Activated naive CD8-positive, alpha-beta T cell treated with anti-CD3 and anti-CD28 coated beads for 36 hours (primary cell): Measurements from ENCODE around the gene FAH. TPM values are rescaled to one million over a fixed set of nuclear protein-coding genes. Genes with fewer than 3 reads are reported as not detected.

Experiments
- DNase-seq: peaks from one replicate; pipeline ENCODE4 v3.0.0; 2021
- H3K27ac Mint-ChIP-seq: one replicate; pipeline ENCODE4 v1.8.0; 2022; ENCODE audit warnings: mild to moderate bottlenecking, moderate library complexity, mixed read lengths
- H3K27me3 Mint-ChIP-seq: one replicate; pipeline ENCODE4 v1.8.0; 2022; ENCODE audit warnings: mild to moderate bottlenecking, mixed read lengths
- H3K36me3 Mint-ChIP-seq: one replicate; pipeline ENCODE4 v1.8.0; 2021; ENCODE audit warnings: mild to moderate bottlenecking, mixed read lengths
- H3K4me1 Mint-ChIP-seq: one replicate; pipeline ENCODE4 v1.8.0; 2021; ENCODE audit warnings: mixed read lengths
- H3K4me3 Mint-ChIP-seq: one replicate; pipeline ENCODE4 v1.8.0; 2022; ENCODE audit warnings: mild to moderate bottlenecking, moderate library complexity, mixed read lengths
- H3K9me3 Mint-ChIP-seq: one replicate; pipeline ENCODE4 v1.8.0; 2022; ENCODE audit warnings: mixed read lengths
- total RNA-seq, 2 experiments: library from RNA; stranded (reverse); gene quantifications; one replicate each; pipeline ENCODE4 v1.2.3, GENCODE V29; 2021

Gene FAH
- total RNA-seq, 2 experiments from 2014 or later = 45.0 to 49.0 TPM

DNA sequence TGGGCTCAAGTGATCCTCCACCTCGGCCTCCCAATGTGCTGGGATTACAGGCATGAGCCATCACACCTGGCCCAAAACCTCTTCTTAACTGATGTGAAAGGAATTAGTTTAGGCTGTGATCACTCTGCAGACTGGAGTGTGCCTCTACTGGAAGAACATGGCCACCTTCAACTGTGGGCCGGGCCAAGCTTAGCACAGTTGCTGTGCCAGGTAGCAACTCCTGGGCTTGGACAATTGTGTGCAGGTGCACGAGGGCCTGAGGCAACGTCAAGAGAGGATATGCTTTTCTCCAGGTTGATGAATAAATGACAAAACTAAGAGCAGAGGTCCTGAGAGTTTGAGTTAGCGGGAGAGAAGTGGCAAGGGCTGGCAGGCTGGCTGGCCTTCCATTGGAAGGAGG lies 6.5 kb downstream of the FAH start:
- H3K27me3 Mint-ChIP-seq = no peaks in the 10 kb centered on the region
- no peak overlapping the region for H3K27ac Mint-ChIP-seq
- H3K4me3 Mint-ChIP-seq = no peak overlapping the region
- no peaks in the 10 kb centered on the region for H3K9me3 Mint-ChIP-seq
- no peak for DNase-seq
- peaks cover 57% of the 10 kb centered on the region for H3K36me3 Mint-ChIP-seq
- H3K4me1 Mint-ChIP-seq = peaks cover 26% of the 10 kb centered on the region

DNA sequence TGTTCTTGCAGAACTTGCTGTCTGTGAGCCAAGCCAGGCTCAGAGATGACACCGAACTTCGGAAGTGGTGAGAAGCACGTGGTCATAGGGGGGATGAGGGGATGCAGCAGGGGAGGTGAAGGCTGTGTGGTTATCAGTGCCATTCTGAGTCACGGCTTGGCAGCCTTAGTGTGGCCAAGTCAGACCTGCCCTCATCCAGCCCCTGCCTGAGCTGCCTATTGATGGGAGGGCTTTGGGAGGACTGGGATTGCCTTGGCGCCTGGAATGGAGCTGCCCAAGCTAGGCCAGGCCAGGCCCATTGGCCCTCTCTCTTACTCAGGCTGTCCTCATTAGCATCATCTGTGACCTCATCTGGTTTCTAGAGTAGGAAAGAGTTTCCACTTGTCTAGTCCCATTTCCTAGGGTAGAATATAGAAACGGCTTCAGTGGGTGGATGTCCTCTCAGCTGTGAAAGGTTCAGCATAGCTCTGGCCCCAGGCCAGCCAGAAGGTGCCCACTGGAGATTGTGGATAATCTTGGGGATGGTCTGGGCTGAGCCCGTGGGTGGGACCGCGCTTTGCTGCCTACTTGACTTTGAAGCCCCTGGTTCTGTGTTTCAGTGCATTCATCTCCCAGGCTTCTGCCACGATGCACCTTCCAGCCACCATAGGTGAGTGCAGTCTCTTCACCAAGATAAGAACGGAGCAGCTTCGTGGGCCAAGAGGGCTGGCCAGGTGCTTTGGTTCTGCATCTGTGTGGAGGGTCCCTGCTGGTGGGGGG lies 7.2 kb downstream of the FAH start:
- no peak overlapping the region for H3K4me3 Mint-ChIP-seq
- H3K27me3 Mint-ChIP-seq = no peaks in the 10 kb centered on the region
- H3K36me3 Mint-ChIP-seq = peaks cover 50% of the 10 kb centered on the region
- peak; percentile 20 for DNase-seq
- H3K27ac Mint-ChIP-seq = peak overlapping the region; percentile 66
- peaks cover 21% of the 10 kb centered on the region for H3K4me1 Mint-ChIP-seq
- no peaks in the 10 kb centered on the region for H3K9me3 Mint-ChIP-seq

DNA sequence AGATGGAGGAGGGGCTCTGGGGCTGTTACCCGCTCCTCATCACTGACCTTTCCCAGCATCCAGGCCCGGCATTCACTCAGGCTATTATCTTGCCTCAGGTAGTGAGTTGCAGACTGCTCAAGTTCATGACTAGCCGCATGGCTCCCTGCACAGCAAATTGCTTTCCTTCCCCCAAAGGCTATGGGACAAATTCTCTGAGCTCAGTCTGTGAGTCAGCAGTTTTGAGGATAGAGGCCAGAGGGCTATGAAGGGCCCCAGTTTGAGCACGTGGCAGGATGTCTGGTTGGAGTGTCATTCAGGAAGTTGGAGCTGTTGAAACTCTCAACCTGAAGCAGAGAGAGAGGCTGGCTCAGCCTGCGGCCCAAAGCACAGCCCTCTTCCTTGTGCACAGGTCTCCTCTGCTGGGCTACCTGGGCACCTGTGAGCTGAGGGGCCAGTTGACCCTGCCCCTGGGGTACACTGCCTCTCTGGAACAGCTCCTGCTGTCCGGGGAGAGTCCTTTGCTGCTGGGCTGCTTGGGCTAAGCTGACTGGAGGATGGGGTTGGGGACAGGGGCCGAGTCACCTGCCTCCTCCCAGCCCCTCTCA lies 7.9 kb downstream of the FAH start:
- Mint-ChIP-seq H3K9me3 (no peaks in the 10 kb centered on the region), H3K36me3 (peaks cover 44% of the 10 kb centered on the region), H3K27me3 (no peaks in the 10 kb centered on the region), H3K27ac (peak overlapping the region; percentile 66), H3K4me3 (peak overlapping the region; percentile 29), H3K4me1 (peaks cover 17% of the 10 kb centered on the region)
- DNase-seq = peak; percentile 33

DNA sequence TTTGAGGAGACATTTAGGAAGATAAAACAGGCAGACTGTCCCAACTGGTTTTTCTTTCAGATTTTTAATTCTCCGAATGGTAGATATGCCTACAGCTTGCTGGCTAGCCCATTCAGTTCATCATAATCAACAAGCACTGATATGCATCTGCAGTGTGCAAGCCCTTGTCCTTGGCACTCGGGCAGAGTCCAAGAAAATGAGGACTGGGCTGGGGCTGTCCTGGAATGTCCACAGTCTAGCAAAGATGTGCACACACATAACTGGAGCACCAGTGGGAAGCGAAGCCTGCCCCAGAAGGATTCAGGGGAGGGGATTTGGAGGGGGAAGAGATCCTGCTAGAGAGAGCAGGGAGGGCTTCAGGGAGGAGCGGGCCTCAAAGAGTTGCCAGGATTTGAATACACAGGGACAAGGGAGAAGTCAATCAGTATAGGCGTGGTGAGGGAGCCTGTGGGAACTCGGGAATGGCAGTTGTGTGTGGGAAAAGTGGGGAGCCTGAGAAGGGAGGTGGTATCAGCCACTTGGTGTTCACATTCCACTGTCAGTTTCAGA lies 8.7 kb downstream of the FAH start:
- no peak for DNase-seq
- no peak overlapping the region for H3K4me3 Mint-ChIP-seq
- H3K27me3 Mint-ChIP-seq = no peaks in the 10 kb centered on the region
- peaks cover 17% of the 10 kb centered on the region for H3K4me1 Mint-ChIP-seq
- H3K36me3 Mint-ChIP-seq = peaks cover 44% of the 10 kb centered on the region
- H3K27ac Mint-ChIP-seq = no peak overlapping the region
- no peaks in the 10 kb centered on the region for H3K9me3 Mint-ChIP-seq

DNA sequence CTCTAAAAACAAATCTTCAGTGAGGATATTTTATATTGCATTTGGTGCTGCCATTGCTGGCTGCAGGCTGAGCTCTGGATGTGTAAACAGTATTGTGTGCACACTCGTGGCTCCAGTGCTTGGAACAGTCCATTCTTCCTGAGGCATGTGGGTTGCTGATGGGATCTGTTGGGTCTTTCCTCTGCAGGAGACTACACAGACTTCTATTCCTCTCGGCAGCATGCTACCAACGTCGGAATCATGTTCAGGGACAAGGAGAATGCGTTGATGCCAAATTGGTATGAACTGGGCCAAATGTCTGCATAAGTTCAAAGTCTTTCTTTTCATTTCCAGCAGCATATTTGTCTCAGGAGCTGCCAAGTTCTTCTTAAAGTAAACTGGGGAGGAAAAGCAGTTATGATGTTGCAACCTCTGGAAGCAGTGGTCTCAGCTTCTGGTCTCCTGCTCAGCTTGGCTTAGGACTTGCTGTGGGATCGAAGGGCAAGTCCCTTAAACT lies 9.3 kb downstream of the FAH start:
- peaks cover 44% of the 10 kb centered on the region for H3K36me3 Mint-ChIP-seq
- peaks cover 17% of the 10 kb centered on the region for H3K4me1 Mint-ChIP-seq
- no peak overlapping the region for H3K4me3 Mint-ChIP-seq
- H3K27ac Mint-ChIP-seq = no peak overlapping the region
- no peak for DNase-seq
- no peaks in the 10 kb centered on the region for H3K9me3 Mint-ChIP-seq
- no peaks in the 10 kb centered on the region for H3K27me3 Mint-ChIP-seq

DNA sequence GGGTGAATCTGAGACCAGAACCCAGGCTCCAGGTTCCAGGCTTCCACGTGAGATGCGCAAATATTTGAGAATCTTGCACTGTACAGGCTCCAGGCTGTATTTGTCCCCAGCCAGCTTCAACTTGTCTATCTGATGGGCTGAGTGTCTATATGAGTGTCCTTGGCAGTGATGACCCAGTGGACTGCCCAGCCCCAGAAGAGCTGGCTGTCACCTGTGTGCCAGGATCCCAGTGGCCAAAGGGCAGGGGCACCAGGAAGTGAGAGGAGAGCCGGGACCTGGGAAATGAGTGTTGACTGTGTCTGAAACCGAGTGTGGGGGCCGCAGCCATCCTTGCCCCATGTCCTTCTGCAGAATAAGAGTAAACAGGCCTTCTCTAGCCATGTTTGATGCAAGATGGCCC lies 10.4 kb downstream of the FAH start:
- H3K9me3 Mint-ChIP-seq = no peaks in the 10 kb centered on the region
- DNase-seq = no peak
- H3K27me3 Mint-ChIP-seq = no peaks in the 10 kb centered on the region
- H3K4me3 Mint-ChIP-seq = no peak overlapping the region
- no peak overlapping the region for H3K27ac Mint-ChIP-seq
- peaks cover 44% of the 10 kb centered on the region for H3K36me3 Mint-ChIP-seq
- peaks cover 17% of the 10 kb centered on the region for H3K4me1 Mint-ChIP-seq

DNA sequence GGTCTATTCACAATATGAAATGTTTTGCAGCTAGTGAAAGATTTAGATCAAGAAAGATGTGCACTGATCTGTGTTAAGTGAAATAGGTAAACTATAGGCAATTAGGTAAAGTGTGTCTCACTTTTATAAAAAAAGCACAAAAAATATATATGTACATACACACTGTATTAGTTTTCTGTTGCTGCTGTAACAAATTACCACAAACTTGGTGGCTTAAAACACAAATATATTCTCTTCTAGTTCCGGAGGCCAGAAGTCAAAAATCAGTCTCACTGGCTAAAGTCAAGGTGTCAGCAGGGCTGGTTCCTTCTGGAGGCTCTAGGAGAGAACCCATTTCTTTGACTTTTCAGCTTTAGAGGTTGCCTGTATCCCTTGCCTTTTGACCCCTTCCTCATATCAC lies 11.1 kb downstream of the FAH start:
- H3K4me3 Mint-ChIP-seq = no peak overlapping the region

DNA sequence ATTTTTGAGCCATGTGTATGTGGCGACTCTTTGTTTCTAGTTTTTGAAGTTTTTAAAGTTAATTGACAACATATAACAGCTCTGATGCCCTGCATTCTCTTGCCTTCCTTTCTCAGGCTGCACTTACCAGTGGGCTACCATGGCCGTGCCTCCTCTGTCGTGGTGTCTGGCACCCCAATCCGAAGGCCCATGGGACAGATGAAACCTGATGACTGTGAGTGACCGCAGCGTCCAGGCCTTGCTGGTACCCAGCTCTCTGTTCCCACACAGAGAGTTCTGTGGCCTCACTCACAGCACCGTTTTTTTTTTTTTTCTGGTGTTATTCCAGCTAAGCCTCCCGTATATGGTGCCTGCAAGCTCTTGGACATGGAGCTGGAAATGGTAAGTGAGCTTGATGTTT lies 15.1 kb downstream of the FAH start:
- Mint-ChIP-seq H3K9me3 (no peaks in the 10 kb centered on the region), H3K27ac (no peak overlapping the region), H3K4me1 (no peaks in the 10 kb centered on the region), H3K36me3 (peaks cover 17% of the 10 kb centered on the region), H3K4me3 (no peak overlapping the region), H3K27me3 (no peaks in the 10 kb centered on the region)
- no peak for DNase-seq

More for the DNA sequence above, 11.1 kb downstream of the FAH start:
- Mint-ChIP-seq H3K27ac (no peak overlapping the region), H3K27me3 (no peaks in the 10 kb centered on the region), H3K9me3 (no peaks in the 10 kb centered on the region), H3K4me1 (peaks cover 17% of the 10 kb centered on the region), H3K36me3 (peaks cover 41% of the 10 kb centered on the region)
- no peak for DNase-seq

DNA sequence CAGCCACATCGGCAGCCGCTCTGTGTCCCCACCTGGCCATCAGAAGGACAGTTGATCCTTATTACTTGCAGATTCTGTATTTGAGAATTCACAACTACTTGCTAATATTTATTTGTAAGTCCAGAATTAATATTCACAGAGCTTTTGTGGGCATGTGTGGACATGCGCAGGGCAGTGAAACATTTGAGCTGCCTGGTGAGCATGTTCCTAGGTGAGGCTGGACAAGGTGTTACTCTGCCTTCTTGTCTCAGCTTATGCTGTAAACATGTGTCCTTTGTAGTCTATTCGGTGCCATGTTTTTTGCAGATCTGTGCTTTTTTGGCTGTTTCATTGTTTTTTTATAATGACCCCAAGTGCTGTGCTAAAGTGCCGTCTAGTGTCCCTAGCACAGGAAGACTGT lies 15.6 kb downstream of the FAH start:
- Mint-ChIP-seq H3K27ac (no peak overlapping the region), H3K36me3 (peaks cover 12% of the 10 kb centered on the region), H3K27me3 (no peaks in the 10 kb centered on the region), H3K4me1 (peaks cover 1% of the 10 kb centered on the region), H3K9me3 (no peaks in the 10 kb centered on the region), H3K4me3 (no peak overlapping the region)
- DNase-seq = no peak

DNA sequence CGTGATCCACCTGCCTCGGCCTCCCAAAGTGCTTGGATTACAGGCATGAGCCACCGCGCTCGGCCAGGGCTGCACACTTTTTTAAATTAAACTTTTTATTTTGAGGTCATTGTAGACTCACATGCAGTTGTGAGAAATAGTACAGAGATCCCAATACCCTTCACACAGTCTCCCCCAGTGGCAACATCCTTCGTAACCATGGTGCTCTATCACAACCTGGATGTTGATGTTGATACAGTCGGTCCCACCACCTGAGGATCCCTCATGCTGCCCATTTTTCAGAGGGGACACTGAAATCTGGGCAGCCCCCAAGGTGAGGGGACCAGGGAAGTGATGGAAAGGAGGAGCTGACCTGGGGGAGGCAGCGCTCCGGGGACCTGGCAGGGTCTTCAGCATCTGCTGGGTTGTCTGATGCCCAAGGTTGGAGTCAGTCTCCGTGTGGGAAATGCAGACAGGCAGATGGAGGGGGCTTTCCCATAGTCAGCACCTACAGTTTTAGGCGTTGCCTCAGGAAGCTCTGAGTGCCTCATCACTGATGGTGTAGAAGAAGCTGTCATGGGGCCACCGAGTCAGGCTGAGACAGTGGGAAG lies 17.1 kb downstream of the FAH start:
- H3K27ac Mint-ChIP-seq = no peak overlapping the region
- H3K4me3 Mint-ChIP-seq = no peak overlapping the region
- peaks cover 7% of the 10 kb centered on the region for H3K36me3 Mint-ChIP-seq
- no peaks in the 10 kb centered on the region for H3K9me3 Mint-ChIP-seq
- H3K4me1 Mint-ChIP-seq = peaks cover 1% of the 10 kb centered on the region
- no peak for DNase-seq
- H3K27me3 Mint-ChIP-seq = no peaks in the 10 kb centered on the region

DNA sequence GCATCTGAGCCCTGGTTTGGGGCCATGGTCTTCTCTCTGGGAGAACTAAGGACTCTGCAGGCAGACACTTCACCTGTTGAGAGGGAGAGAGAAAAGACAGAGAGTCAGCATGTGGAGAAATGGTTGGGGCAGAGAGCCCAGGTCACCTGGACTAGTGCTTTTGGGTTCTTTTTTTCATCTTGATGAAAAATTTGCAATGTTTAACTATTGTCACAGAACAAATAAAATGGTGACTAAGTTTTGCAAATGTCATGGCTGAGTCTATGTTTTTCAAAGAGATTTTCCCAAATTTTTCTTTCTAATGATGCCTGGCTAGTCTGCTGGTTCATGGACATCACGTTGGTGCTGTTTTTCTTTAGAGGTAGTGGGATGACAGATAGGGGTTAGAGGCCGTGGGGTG lies 17.8 kb downstream of the FAH start:
- Mint-ChIP-seq H3K27ac (no peak overlapping the region), H3K4me1 (peaks cover 1% of the 10 kb centered on the region), H3K27me3 (no peaks in the 10 kb centered on the region)

DNA sequence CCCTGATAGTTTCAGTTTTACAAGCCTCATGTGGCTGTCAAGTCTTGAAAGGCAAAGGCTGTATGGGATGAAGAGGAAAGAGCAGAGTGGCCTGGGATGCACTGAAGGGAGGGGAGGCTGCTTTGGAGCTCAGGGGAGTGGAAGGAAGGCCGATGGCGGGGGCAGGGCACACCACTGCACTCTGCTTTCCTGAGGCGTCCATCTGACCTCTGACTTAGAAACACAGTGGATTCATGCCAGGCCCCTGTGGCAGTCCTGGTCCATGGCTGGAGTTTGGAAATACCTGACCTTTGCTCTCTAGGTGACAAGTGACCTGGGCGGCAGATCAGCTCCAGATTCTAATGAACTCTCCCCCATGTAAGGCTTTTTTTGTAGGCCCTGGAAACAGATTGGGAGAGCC lies 19.0 kb downstream of the FAH start:
- peaks cover 1% of the 10 kb centered on the region for H3K4me1 Mint-ChIP-seq
- DNase-seq = no peak
- no peak overlapping the region for H3K27ac Mint-ChIP-seq
- no peak overlapping the region for H3K4me3 Mint-ChIP-seq
- peaks cover 8% of the 10 kb centered on the region for H3K36me3 Mint-ChIP-seq
- H3K27me3 Mint-ChIP-seq = no peaks in the 10 kb centered on the region
- no peaks in the 10 kb centered on the region for H3K9me3 Mint-ChIP-seq

More for the DNA sequence above, 17.8 kb downstream of the FAH start:
- H3K36me3 Mint-ChIP-seq = peaks cover 7% of the 10 kb centered on the region
- H3K4me3 Mint-ChIP-seq = no peak overlapping the region
- no peak for DNase-seq
- no peaks in the 10 kb centered on the region for H3K9me3 Mint-ChIP-seq

DNA sequence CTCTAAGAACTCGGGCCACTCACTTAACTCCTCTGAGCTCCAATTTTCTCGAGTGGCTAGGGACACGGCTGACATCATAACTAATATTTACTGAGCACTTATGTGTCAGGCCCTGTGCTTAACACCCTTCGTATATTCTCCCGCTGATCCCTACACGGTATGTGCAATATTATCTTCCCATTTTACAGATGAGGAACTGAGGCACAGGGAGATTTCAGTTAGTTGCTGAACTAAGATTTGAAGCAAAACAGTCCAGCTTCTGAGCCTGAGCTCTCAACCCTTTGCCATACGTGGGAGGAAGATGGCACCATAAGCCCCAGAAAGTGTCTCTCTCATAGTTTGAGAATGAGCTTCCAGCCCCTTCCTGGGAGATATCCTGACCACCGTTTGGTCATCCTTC lies 19.6 kb downstream of the FAH start:
- no peaks in the 10 kb centered on the region for H3K27me3 Mint-ChIP-seq
- H3K4me1 Mint-ChIP-seq = peaks cover 1% of the 10 kb centered on the region
- H3K9me3 Mint-ChIP-seq = no peaks in the 10 kb centered on the region
- no peak overlapping the region for H3K27ac Mint-ChIP-seq
- DNase-seq = no peak
- no peak overlapping the region for H3K4me3 Mint-ChIP-seq
- H3K36me3 Mint-ChIP-seq = peaks cover 14% of the 10 kb centered on the region

DNA sequence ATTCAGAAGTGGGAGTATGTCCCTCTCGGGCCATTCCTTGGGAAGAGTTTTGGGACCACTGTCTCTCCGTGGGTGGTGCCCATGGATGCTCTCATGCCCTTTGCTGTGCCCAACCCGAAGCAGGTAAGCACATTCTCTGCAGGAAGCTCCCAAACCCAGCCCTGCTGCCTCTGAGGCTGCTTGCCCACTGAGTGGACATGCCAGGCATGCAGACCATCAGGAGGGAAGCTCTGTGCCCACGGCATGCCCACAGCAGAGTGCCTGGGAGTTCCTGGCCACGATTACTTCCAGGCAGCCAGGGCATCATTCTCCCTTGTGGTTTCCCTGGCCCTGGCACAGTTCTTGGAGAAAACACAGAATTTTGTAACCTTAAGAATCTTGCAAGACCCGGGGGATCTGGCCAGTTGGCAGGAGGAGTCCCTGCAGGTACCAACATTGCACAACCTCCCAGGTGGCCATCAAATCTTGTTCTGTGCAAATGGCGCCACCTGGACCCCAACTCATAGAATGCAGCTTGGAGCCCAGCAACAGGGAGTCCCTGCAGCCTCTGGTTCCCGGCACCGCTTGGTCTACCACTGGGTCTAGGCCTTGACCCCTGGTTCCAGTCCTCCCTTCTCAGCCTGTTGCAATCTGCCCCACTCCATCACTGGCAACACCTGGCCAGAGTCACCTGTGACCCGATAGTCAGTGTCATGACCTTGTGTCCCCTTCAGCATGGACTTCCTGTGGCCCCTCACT lies 20.4 kb downstream of the FAH start:
- no peaks in the 10 kb centered on the region for H3K27me3 Mint-ChIP-seq
- H3K4me1 Mint-ChIP-seq = peaks cover 1% of the 10 kb centered on the region
- H3K27ac Mint-ChIP-seq = no peak overlapping the region

More for the DNA sequence above, 20.4 kb downstream of the FAH start:
- Mint-ChIP-seq H3K9me3 (no peaks in the 10 kb centered on the region), H3K4me3 (no peak overlapping the region), H3K36me3 (peaks cover 18% of the 10 kb centered on the region)
- DNase-seq = peak; percentile 64
